Fibroblast of skin of abdomen (primary cell): ENCODE measurements around the gene ETHE1.

Experiments
- DNase-seq: peaks from one replicate; pipeline ENCODE4 v3.0.0-alpha.2; 2013

Gene ETHE1

GRCh38 chr19:43489310-43489709, 37.7 kb downstream of the ETHE1 start:
- DNase-seq = no peak

- DNase-seq = no peak
Measured at GRCh38 chr19:43488179-43488578, 38.8 kb downstream of the ETHE1 start.

GRCh38 chr19:43486412-43486811, 40.6 kb downstream of the ETHE1 start:
- no peak for DNase-seq

- no peak for DNase-seq
Measured at GRCh38 chr19:43485951-43486350, 41.0 kb downstream of the ETHE1 start.

GRCh38 chr19:43483281-43483680, 43.7 kb downstream of the ETHE1 start:
- DNase-seq = no peak

GRCh38 chr19:43482193-43482592, 44.8 kb downstream of the ETHE1 start:
- no peak for DNase-seq

- DNase-seq = no peak
Measured at GRCh38 chr19:43481701-43482100, 45.3 kb downstream of the ETHE1 start.

GRCh38 chr19:43480574-43480973, 46.4 kb downstream of the ETHE1 start:
- no peak for DNase-seq

- DNase-seq = no peak
Measured at GRCh38 chr19:43479961-43480561, 46.9 kb downstream of the ETHE1 start.

- DNase-seq = no peak
Measured at GRCh38 chr19:43479226-43479625, 47.8 kb downstream of the ETHE1 start.

- no peak for DNase-seq
Measured at GRCh38 chr19:43478323-43478722, 48.7 kb downstream of the ETHE1 start.

- DNase-seq = peak; percentile 84
Measured at GRCh38 chr19:43476606-43477005, 50.4 kb downstream of the ETHE1 start.

GRCh38 chr19:43474986-43475705, 51.9 kb downstream of the ETHE1 start:
- DNase-seq = peak; percentile 90

- no peak for DNase-seq
Measured at GRCh38 chr19:43474487-43474886, 52.5 kb downstream of the ETHE1 start.

GRCh38 chr19:43471091-43471490, 55.9 kb downstream of the ETHE1 start:
- DNase-seq = no peak

GRCh38 chr19:43470288-43470687, 56.7 kb downstream of the ETHE1 start:
- peak; percentile 31 for DNase-seq

GRCh38 chr19:43469160-43469480, 57.9 kb downstream of the ETHE1 start:
- DNase-seq = no peak

- no peak for DNase-seq
Measured at GRCh38 chr19:43468354-43469159, 58.4 kb downstream of the ETHE1 start.

GRCh38 chr19:43467730-43468129, 59.3 kb downstream of the ETHE1 start:
- no peak for DNase-seq

GRCh38 chr19:43467276-43467675, 59.7 kb downstream of the ETHE1 start:
- no peak for DNase-seq

GRCh38 chr19:43466793-43467192, 60.2 kb downstream of the ETHE1 start:
- DNase-seq = no peak

- DNase-seq = no peak
Measured at GRCh38 chr19:43465468-43466120, 61.4 kb downstream of the ETHE1 start, which contains the start of gene LYPD3. LYPD3 (minus strand) TSS chr19:43465608; CDS start chr19:43465571, 37 bp downstream.

GRCh38 chr19:43464134-43464775, 62.7 kb downstream of the ETHE1 start:
- DNase-seq = no peak
